Measurements from ENCODE around the gene MYL7. TPM values are rescaled to one million over a fixed set of nuclear protein-coding genes. Genes with fewer than 3 reads are reported as not detected.

The MYL7 gene
- total RNA-seq, 5 donors from 2014 or later (not counting 1 experiment from before 2014, with no cell fraction given): not detected

- no peaks in the 10 kb centered on the region for H3K4me1 Mint-ChIP-seq
- H3K36me3 Mint-ChIP-seq: no peaks in the 10 kb centered on the region
- H3K9me3 ChIP-seq: no peaks in the 10 kb centered on the region
- H3K27me3 Mint-ChIP-seq: peaks cover 0 to 7% of the 10 kb centered on the region in 2 donors
- DNase-seq (no peak), ATAC-seq (replicated peaks in 1 of 4) (no peak)
- H3K27ac ChIP-seq (ENCODE audit: low read length): no peak overlapping the region
- no peaks in the 10 kb centered on the region for H3K36me3 ChIP-seq (ENCODE audit: control insufficient read depth in 2 of 2, extremely low read depth in 1 of 2, insufficient read depth in 1 of 2, low read length in 1 of 2)
- POLR2A ChIA-PET: no interaction called here
- peaks cover 0 to 3% (median 0%) of the 10 kb centered on the region in 3 donors for H3K9me3 Mint-ChIP-seq
- no peaks in the 10 kb centered on the region for H3K4me1 ChIP-seq (ENCODE audit: control insufficient read depth in 1 of 2, extremely low read depth in 1 of 2, insufficient read depth in 2 of 2, low read length in 2 of 2)
- H3K27ac Mint-ChIP-seq: no peak overlapping the region
- H3K4me3 Mint-ChIP-seq: no peak overlapping the region
- CTCF ChIA-PET: no interaction called here
- 97% methylated on average over 4 of the region's 4 CpGs for WGBS (ENCODE audit: insufficient coverage)
- peaks cover 0 to 22% of the 10 kb centered on the region in 2 experiments for H3K27me3 ChIP-seq (replicated peaks in 1 of 2; ENCODE audit: control insufficient read depth in 2 of 2, extremely low read depth in 1 of 2, insufficient read depth in 2 of 2, low read length in 1 of 2)
- H3K4me3 ChIP-seq (ENCODE audit: control insufficient read depth in 1 of 2, extremely low read depth in 1 of 2, low read length in 1 of 2): no peak overlapping the region
These were observed 21.0 kb upstream of the MYL7 start for GRCh38 chr7:44162179-44162578.

GRCh38 chr7:44161371-44161770 lies 20.2 kb upstream of the MYL7 start:
- no peak overlapping the region for H3K27ac Mint-ChIP-seq
- no peak for ATAC-seq (replicated peaks in 1 of 4)
- no peak overlapping the region for H3K4me3 ChIP-seq (ENCODE audit: control insufficient read depth in 1 of 2, extremely low read depth in 1 of 2, low read length in 1 of 2)
- H3K4me1 ChIP-seq (ENCODE audit: control insufficient read depth in 1 of 2, extremely low read depth in 1 of 2, insufficient read depth in 2 of 2, low read length in 2 of 2): no peaks in the 10 kb centered on the region
- no peak overlapping the region for H3K27ac ChIP-seq (ENCODE audit: low read length)
- CTCF ChIA-PET: no interaction called here
- 100% methylated on average over 2 of the region's 2 CpGs for WGBS (ENCODE audit: insufficient coverage)
- H3K9me3 ChIP-seq: no peaks in the 10 kb centered on the region
- H3K9me3 Mint-ChIP-seq: peaks cover 0 to 3% (median 0%) of the 10 kb centered on the region in 3 donors
- peaks cover 0 to 7% of the 10 kb centered on the region in 2 donors for H3K27me3 Mint-ChIP-seq
- no peaks in the 10 kb centered on the region for H3K4me1 Mint-ChIP-seq
- POLR2A ChIA-PET: interaction anchor here in 1 of 2 donors (0.6 kb wide), 1 partner anchor 80 kb away, joined by 3 read pairs; no protein-coding TSS in a partner anchor
- peaks cover 0 to 22% of the 10 kb centered on the region in 2 experiments for H3K27me3 ChIP-seq (replicated peaks in 1 of 2; ENCODE audit: control insufficient read depth in 2 of 2, extremely low read depth in 1 of 2, insufficient read depth in 2 of 2, low read length in 1 of 2)
- H3K4me3 Mint-ChIP-seq: no peak overlapping the region
- no peaks in the 10 kb centered on the region for H3K36me3 ChIP-seq (ENCODE audit: control insufficient read depth in 2 of 2, extremely low read depth in 1 of 2, insufficient read depth in 1 of 2, low read length in 1 of 2)
- no peaks in the 10 kb centered on the region for H3K36me3 Mint-ChIP-seq
- no peak for DNase-seq

- POLR2A ChIA-PET: no interaction called here
- CTCF ChIA-PET: no interaction called here
- Mint-ChIP-seq H3K9me3 (peaks cover 0 to 3% (median 0%) of the 10 kb centered on the region in 3 donors), H3K27ac (no peak overlapping the region), H3K4me1 (no peaks in the 10 kb centered on the region), H3K27me3 (peaks cover 0 to 7% of the 10 kb centered on the region in 2 donors), H3K4me3 (no peak overlapping the region), H3K36me3 (no peaks in the 10 kb centered on the region)
- Histone ChIP-seq H3K36me3 (ENCODE audit: control insufficient read depth in 2 of 2, extremely low read depth in 1 of 2, insufficient read depth in 1 of 2, low read length in 1 of 2) (no peaks in the 10 kb centered on the region), H3K4me1 (ENCODE audit: control insufficient read depth in 1 of 2, extremely low read depth in 1 of 2, insufficient read depth in 2 of 2, low read length in 2 of 2) (no peaks in the 10 kb centered on the region), H3K27me3 (replicated peaks in 1 of 2; ENCODE audit: control insufficient read depth in 2 of 2, extremely low read depth in 1 of 2, insufficient read depth in 2 of 2, low read length in 1 of 2) (peaks cover 0 to 29% of the 10 kb centered on the region in 2 experiments), H3K27ac (ENCODE audit: low read length) (no peak overlapping the region), H3K9me3 (no peaks in the 10 kb centered on the region), H3K4me3 (ENCODE audit: control insufficient read depth in 1 of 2, extremely low read depth in 1 of 2, low read length in 1 of 2) (no peak overlapping the region)
- WGBS (ENCODE audit: insufficient coverage): 83% methylated on average over 2 of the region's 5 CpGs
- DNase-seq: no peak
- no peak for ATAC-seq (replicated peaks in 1 of 4)
These were observed 18.9 kb upstream of the MYL7 start for GRCh38 chr7:44159824-44160630.

GRCh38 chr7:44158873-44159631 lies 17.9 kb upstream of the MYL7 start:
- H3K27me3 ChIP-seq (replicated peaks in 1 of 2; ENCODE audit: control insufficient read depth in 2 of 2, extremely low read depth in 1 of 2, insufficient read depth in 2 of 2, low read length in 1 of 2): peaks cover 0 to 31% of the 10 kb centered on the region in 2 experiments
- H3K4me1 ChIP-seq (ENCODE audit: control insufficient read depth in 1 of 2, extremely low read depth in 1 of 2, insufficient read depth in 2 of 2, low read length in 2 of 2): no peaks in the 10 kb centered on the region
- Mint-ChIP-seq H3K4me3 (no peak overlapping the region), H3K4me1 (no peaks in the 10 kb centered on the region), H3K36me3 (no peaks in the 10 kb centered on the region), H3K27ac (no peak overlapping the region), H3K27me3 (peaks cover 0 to 7% of the 10 kb centered on the region in 2 donors), H3K9me3 (no peaks in the 10 kb centered on the region)
- WGBS (ENCODE audit: insufficient coverage): 94% methylated on average over 6 of the region's 12 CpGs
- H3K9me3 ChIP-seq: no peaks in the 10 kb centered on the region
- H3K4me3 ChIP-seq (ENCODE audit: control insufficient read depth in 1 of 2, extremely low read depth in 1 of 2, low read length in 1 of 2): no peak overlapping the region
- CTCF ChIA-PET: no interaction called here
- no peak for ATAC-seq (replicated peaks in 1 of 4)
- POLR2A ChIA-PET: no interaction called here
- H3K36me3 ChIP-seq (ENCODE audit: control insufficient read depth in 2 of 2, extremely low read depth in 1 of 2, insufficient read depth in 1 of 2, low read length in 1 of 2): no peaks in the 10 kb centered on the region
- no peak for DNase-seq
- no peak overlapping the region for H3K27ac ChIP-seq (ENCODE audit: low read length)

GRCh38 chr7:44158096-44158872 lies 17.2 kb upstream of the MYL7 start:
- 87% methylated on average over 7 of the region's 10 CpGs for WGBS (ENCODE audit: insufficient coverage)
- ChIA-PET POLR2A (no interaction called here), CTCF (no interaction called here)
- Mint-ChIP-seq H3K4me3 (no peak overlapping the region), H3K27ac (no peak overlapping the region), H3K36me3 (no peaks in the 10 kb centered on the region), H3K9me3 (no peaks in the 10 kb centered on the region), H3K27me3 (peaks cover 0 to 7% of the 10 kb centered on the region in 2 donors), H3K4me1 (no peaks in the 10 kb centered on the region)
- H3K4me3 ChIP-seq (ENCODE audit: control insufficient read depth in 1 of 2, extremely low read depth in 1 of 2, low read length in 1 of 2): no peak overlapping the region
- no peak overlapping the region for H3K27ac ChIP-seq (ENCODE audit: low read length)
- H3K4me1 ChIP-seq (ENCODE audit: control insufficient read depth in 1 of 2, extremely low read depth in 1 of 2, insufficient read depth in 2 of 2, low read length in 2 of 2): no peaks in the 10 kb centered on the region
- peaks cover 0 to 31% of the 10 kb centered on the region in 2 experiments for H3K27me3 ChIP-seq (replicated peaks in 1 of 2; ENCODE audit: control insufficient read depth in 2 of 2, extremely low read depth in 1 of 2, insufficient read depth in 2 of 2, low read length in 1 of 2)
- DNase-seq (no peak), ATAC-seq (replicated peaks in 1 of 4) (no peak)
- H3K36me3 ChIP-seq (ENCODE audit: control insufficient read depth in 2 of 2, extremely low read depth in 1 of 2, insufficient read depth in 1 of 2, low read length in 1 of 2): no peaks in the 10 kb centered on the region
- H3K9me3 ChIP-seq: no peaks in the 10 kb centered on the region

All from T-cell (primary cell).